GM18498 (cell line): ENCODE data around the gene PUS3.
"Not testable (repeated sequence)": the region's sequence is repeated elsewhere in the genome, so short reads cannot be mapped to it uniquely, and the experiment has no call there.

Source experiments
- ATAC-seq: cut with Tn5 transposase; IDR thresholded peaks from one replicate; pipeline ENCODE4 v1.9.1; 2021; ENCODE audit warnings: mild to moderate bottlenecking, moderate library complexity; ENCODE audit not compliant: unreplicated experiment

PUS3 gene

DNA sequence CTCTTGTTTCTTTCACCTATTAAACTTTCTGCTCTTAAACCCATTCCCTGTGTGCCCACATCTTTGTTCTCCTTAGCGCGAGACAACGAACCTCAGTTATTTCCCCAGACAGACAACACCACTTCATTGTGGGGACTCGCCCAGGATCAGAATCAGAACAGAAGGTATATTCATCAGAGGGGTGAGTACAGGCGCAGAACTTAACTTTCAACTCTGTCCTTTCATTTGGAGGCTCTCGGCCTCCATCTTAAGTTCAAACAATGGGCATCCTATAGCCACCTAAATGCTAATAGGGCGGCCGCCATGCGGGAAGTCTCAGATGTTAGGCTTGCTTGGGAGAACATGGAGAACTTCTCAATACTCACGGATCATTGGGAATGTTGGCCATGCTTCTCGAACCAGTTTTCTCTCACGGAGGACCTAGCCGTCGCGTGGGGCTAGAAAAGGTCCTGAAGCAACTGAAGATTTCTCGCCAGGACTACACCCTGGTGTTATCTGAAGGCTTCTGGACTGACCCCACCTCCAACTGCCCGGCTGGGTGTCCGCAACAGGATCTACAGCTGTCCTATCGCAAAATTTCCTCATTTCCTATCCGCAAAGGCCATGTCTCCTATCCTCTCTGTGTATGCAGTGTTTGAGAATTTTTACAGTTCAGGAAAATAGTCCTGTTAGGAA lies 29.0 kb downstream of the PUS3 start:
- no peak for ATAC-seq

- no peak for ATAC-seq
Measured at GRCh38 chr11:125872138-125872491, 30.9 kb downstream of the PUS3 start.

- ATAC-seq: no peak
Measured at GRCh38 chr11:125871391-125872137, 31.4 kb downstream of the PUS3 start.

DNA sequence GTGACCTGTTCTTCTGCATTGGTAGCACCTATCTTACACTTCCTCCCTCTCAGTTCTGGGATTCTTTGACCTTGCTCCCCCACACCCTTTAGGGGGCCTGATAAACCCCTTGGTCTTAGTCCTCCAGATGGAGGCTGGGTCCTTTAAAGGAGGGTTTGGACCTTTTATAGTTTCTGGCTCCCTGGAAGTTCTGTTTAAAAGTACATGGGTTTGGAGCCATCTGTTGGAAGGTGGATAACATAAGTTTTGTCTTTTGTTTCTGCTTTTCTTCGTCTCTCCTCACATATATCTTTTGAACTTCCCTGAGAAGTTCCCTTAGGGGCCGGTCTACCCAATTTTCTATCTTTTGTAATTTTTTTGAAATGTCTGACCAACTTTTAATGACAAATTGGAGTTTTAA lies 33.5 kb downstream of the PUS3 start:
- ATAC-seq: no peak

DNA sequence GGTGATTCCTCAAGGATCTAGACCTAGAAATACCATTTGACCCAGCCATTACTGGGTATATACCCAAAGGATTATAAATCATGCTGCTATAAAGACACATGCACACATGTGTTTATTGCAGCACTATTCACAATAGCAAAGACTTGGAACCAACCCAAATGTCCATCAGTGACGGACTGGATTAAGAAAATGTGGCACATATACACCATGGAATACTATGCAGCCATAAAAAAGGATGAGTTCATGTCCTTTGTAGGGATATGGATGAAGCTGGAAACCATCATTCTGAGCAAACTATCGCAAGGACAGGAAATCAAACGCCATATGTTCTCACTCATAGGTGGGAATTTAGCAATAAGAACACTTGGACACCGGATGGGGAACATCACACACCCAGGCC lies 37.7 kb downstream of the PUS3 start:
- not testable (repeated sequence) for ATAC-seq

DNA sequence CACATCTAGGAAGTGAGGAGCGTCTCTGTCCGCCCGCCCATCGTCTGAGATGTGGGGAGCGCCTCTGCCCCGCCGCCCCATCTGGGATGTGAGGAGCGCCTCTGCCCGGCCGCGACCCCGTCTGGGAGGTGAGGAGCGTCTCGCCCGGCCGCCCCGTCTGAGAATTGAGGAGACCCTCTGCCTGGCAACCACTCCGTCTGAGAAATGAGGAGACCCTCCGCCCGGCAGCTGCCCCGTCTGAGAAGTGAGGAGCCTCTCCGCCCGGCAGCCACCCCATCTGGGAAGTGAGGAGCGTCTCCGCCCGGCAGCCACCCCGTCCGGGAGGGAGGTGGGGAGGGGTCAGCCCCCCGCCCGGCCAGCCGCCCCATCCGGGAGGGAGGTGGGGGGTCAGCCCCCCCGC lies 40.2 kb downstream of the PUS3 start:
- ATAC-seq: not testable (repeated sequence)

DNA sequence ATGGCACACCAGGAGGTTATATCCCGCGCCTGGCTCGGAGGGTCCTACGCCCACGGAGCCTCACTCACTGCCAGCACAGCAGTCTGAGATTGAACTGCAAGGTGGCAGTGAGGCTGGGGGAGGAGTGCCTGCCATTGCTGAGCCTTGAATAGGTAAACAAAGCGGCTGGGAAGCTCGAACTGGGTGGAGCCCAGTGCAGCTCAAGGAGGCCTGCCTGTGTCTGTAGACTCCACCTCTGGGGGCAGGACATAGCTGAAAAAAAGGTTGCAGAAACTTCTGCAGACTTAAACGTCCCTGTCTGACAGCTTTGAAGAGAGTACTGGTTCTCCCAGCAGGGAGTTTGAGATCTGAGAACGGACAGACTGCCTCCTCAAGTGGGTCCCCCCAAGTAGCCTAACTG lies 45.3 kb downstream of the PUS3 start:
- not testable (repeated sequence) for ATAC-seq

GRCh38 chr11:125846188-125846587 lies 56.8 kb downstream of the PUS3 start:
- no peak for ATAC-seq
